ENCODE results near the gene MRPL39. TPM values are rescaled to one million over a fixed set of nuclear protein-coding genes. Genes with fewer than 3 reads are reported as not detected.

MRPL39 gene
- total RNA-seq, 1 experiment from 2014 or later: 91.8 TPM

GRCh38 chr21:25615880-25616279 is 8.6 kb upstream of the MRPL39 start:
- no peak for DNase-seq (ENCODE audit: low spot score)

- DNase-seq (ENCODE audit: low spot score): no peak
Measured at GRCh38 chr21:25614441-25614840, 7.2 kb upstream of the MRPL39 start.

GRCh38 chr21:25608044-25608737 is 910 bp upstream of the MRPL39 start:
- DNase-seq (ENCODE audit: low spot score): peak; percentile 78

- DNase-seq (ENCODE audit: low spot score): no peak
Measured at GRCh38 chr21:25589887-25590286, 17.4 kb downstream of the MRPL39 start.

GRCh38 chr21:25586791-25587190 is 20.5 kb downstream of the MRPL39 start:
- no peak for DNase-seq (ENCODE audit: low spot score)

GRCh38 chr21:25586326-25586725 is 21.0 kb downstream of the MRPL39 start:
- no peak for DNase-seq (ENCODE audit: low spot score)

- no peak for DNase-seq (ENCODE audit: low spot score)
Measured at GRCh38 chr21:25584833-25585676, 22.2 kb downstream of the MRPL39 start.

- no peak for DNase-seq (ENCODE audit: low spot score)
Measured at GRCh38 chr21:25583370-25584130, 23.7 kb downstream of the MRPL39 start.

- DNase-seq (ENCODE audit: low spot score): no peak
Measured at GRCh38 chr21:25582888-25583287, 24.4 kb downstream of the MRPL39 start.

GRCh38 chr21:25582164-25582790 is 25.0 kb downstream of the MRPL39 start:
- DNase-seq (ENCODE audit: low spot score): no peak

GRCh38 chr21:25581582-25581981 is 25.7 kb downstream of the MRPL39 start:
- no peak for DNase-seq (ENCODE audit: low spot score)

GRCh38 chr21:25580912-25581260 is 26.4 kb downstream of the MRPL39 start:
- DNase-seq (ENCODE audit: low spot score): no peak

GRCh38 chr21:25579226-25580013 is 27.9 kb downstream of the MRPL39 start:
- DNase-seq (ENCODE audit: low spot score): no peak

GRCh38 chr21:25578056-25578961 is 29.0 kb downstream of the MRPL39 start:
- DNase-seq (ENCODE audit: low spot score): peak; percentile 70

GRCh38 chr21:25577424-25578055 is 29.7 kb downstream of the MRPL39 start:
- DNase-seq (ENCODE audit: low spot score): no peak

GRCh38 chr21:25573409-25574206 is 33.7 kb downstream of the MRPL39 start:
- peak; percentile 98 for DNase-seq (ENCODE audit: low spot score)

GRCh38 chr21:25572861-25573310 is 34.4 kb downstream of the MRPL39 start:
- DNase-seq (ENCODE audit: low spot score): peak; percentile 46

- no peak for DNase-seq (ENCODE audit: low spot score)
Measured at GRCh38 chr21:25571726-25572121, 35.6 kb downstream of the MRPL39 start.

GRCh38 chr21:25569711-25570110 is 37.6 kb downstream of the MRPL39 start:
- DNase-seq (ENCODE audit: low spot score): no peak
